ENCODE data around the gene RIMBP2.

The RIMBP2 gene

GRCh38 chr12:130709971-130710732 lies 5.9 kb downstream of the RIMBP2 start:
- Histone ChIP-seq H3K79me2 (peaks cover 46% of the 10 kb centered on the region), H3K4me1 (peaks cover 9% of the 10 kb centered on the region), H3K4me2 (ENCODE audit: low read length) (no peak overlapping the region), H3K9ac (no peak overlapping the region), H3K36me3 (ENCODE audit: control insufficient read depth, insufficient read depth, low read length) (no peaks in the 10 kb centered on the region), H2AFZ (no peak overlapping the region), H3K4me3 (ENCODE audit: low read depth, low read length) (no peak overlapping the region), H3K27me3 (ENCODE audit: control insufficient read depth, insufficient read depth, low read length) (no peaks in the 10 kb centered on the region), H3K9me3 (ENCODE audit: control insufficient read depth, low read length) (no peaks in the 10 kb centered on the region), H3K27ac (no peak overlapping the region)
- TF ChIP-seq CTCF (IDR thresholded peaks at IDR 0.05), result no peak

GRCh38 chr12:130709151-130709970 lies 6.7 kb downstream of the RIMBP2 start:
- H3K9ac ChIP-seq, result no peak overlapping the region
- no peak overlapping the region for H3K4me2 ChIP-seq (ENCODE audit: low read length)
- no peaks in the 10 kb centered on the region for H3K36me3 ChIP-seq (ENCODE audit: control insufficient read depth, insufficient read depth, low read length)
- H2AFZ ChIP-seq, result no peak overlapping the region
- no peak overlapping the region for H3K4me3 ChIP-seq (ENCODE audit: low read depth, low read length)
- H3K27me3 ChIP-seq (ENCODE audit: control insufficient read depth, insufficient read depth, low read length), result no peaks in the 10 kb centered on the region
- peaks cover 48% of the 10 kb centered on the region for H3K79me2 ChIP-seq
- no peak overlapping the region for H3K27ac ChIP-seq
- no peaks in the 10 kb centered on the region for H3K9me3 ChIP-seq (ENCODE audit: control insufficient read depth, low read length)
- no peak for TF ChIP-seq CTCF (IDR thresholded peaks at IDR 0.05)
- H3K4me1 ChIP-seq, result peaks cover 9% of the 10 kb centered on the region

GRCh38 chr12:130708648-130709047 lies 7.5 kb downstream of the RIMBP2 start:
- Histone ChIP-seq H3K4me1 (peaks cover 4% of the 10 kb centered on the region), H3K4me2 (ENCODE audit: low read length) (no peak overlapping the region), H3K4me3 (ENCODE audit: low read depth, low read length) (no peak overlapping the region), H3K36me3 (ENCODE audit: control insufficient read depth, insufficient read depth, low read length) (no peaks in the 10 kb centered on the region), H3K27ac (no peak overlapping the region), H3K27me3 (ENCODE audit: control insufficient read depth, insufficient read depth, low read length) (no peaks in the 10 kb centered on the region), H3K9ac (no peak overlapping the region), H3K79me2 (peaks cover 52% of the 10 kb centered on the region), H2AFZ (no peak overlapping the region), H3K9me3 (ENCODE audit: control insufficient read depth, low read length) (no peaks in the 10 kb centered on the region)
- no peak for TF ChIP-seq CTCF (IDR thresholded peaks at IDR 0.05)

GRCh38 chr12:130707571-130707891 lies 8.6 kb downstream of the RIMBP2 start:
- H3K79me2 ChIP-seq, result peaks cover 57% of the 10 kb centered on the region
- H3K27me3 ChIP-seq (ENCODE audit: control insufficient read depth, insufficient read depth, low read length), result no peaks in the 10 kb centered on the region
- no peaks in the 10 kb centered on the region for H3K9me3 ChIP-seq (ENCODE audit: control insufficient read depth, low read length)
- H3K4me3 ChIP-seq (ENCODE audit: low read depth, low read length), result no peak overlapping the region
- H3K27ac ChIP-seq, result no peak overlapping the region
- no peak overlapping the region for H3K9ac ChIP-seq
- no peak overlapping the region for H3K4me2 ChIP-seq (ENCODE audit: low read length)
- no peaks in the 10 kb centered on the region for H3K36me3 ChIP-seq (ENCODE audit: control insufficient read depth, insufficient read depth, low read length)
- H3K4me1 ChIP-seq, result no peaks in the 10 kb centered on the region
- no peak overlapping the region for H2AFZ ChIP-seq
- no peak for TF ChIP-seq CTCF (IDR thresholded peaks at IDR 0.05)

All from parathyroid adenoma (tissue), 2 donors.